ENCODE results near the gene CNTN4.
A peak's percentile ranks its signal among the peaks of the same experiment; 100 is the strongest.

The CNTN4 gene

GRCh38 chr3:2713923-2714322 lies 615.3 kb downstream of the CNTN4 start:
- in situ Hi-C loops (cut with MboI; ENCODE audit: low pct_unique_long_range_greater_than_20kb, low sequenced_read_pairs) = no loop called here
- DNase-seq = no peak

- in situ Hi-C loops (cut with MboI; ENCODE audit: low pct_unique_long_range_greater_than_20kb, low sequenced_read_pairs) = no loop called here
- DNase-seq = peak; percentile 8
These were observed 616.2 kb downstream of the CNTN4 start for GRCh38 chr3:2714834-2715233.

- in situ Hi-C loops (cut with MboI; ENCODE audit: low pct_unique_long_range_greater_than_20kb, low sequenced_read_pairs) = no loop called here
- no peak for DNase-seq
These were observed 628.4 kb downstream of the CNTN4 start for GRCh38 chr3:2727101-2727500.

- no peak for DNase-seq
- in situ Hi-C loops (cut with MboI; ENCODE audit: low pct_unique_long_range_greater_than_20kb, low sequenced_read_pairs) = no loop called here
These were observed 629.1 kb downstream of the CNTN4 start for GRCh38 chr3:2727610-2728318.

GRCh38 chr3:2731843-2732242 lies 633.2 kb downstream of the CNTN4 start:
- in situ Hi-C loops (cut with MboI; ENCODE audit: low pct_unique_long_range_greater_than_20kb, low sequenced_read_pairs) = no loop called here

GRCh38 chr3:2735392-2735894 lies 636.8 kb downstream of the CNTN4 start:
- in situ Hi-C loops (cut with MboI; ENCODE audit: low pct_unique_long_range_greater_than_20kb, low sequenced_read_pairs) = no loop called here

More at GRCh38 chr3:2731843-2732242, 633.2 kb downstream of the CNTN4 start:
- DNase-seq = no peak

GRCh38 chr3:2741516-2741915 lies 642.9 kb downstream of the CNTN4 start:
- in situ Hi-C loops (cut with MboI; ENCODE audit: low pct_unique_long_range_greater_than_20kb, low sequenced_read_pairs) = no loop called here
- DNase-seq = no peak

More at GRCh38 chr3:2735392-2735894, 636.8 kb downstream of the CNTN4 start:
- no peak for DNase-seq

GRCh38 chr3:2765002-2765579 lies 666.4 kb downstream of the CNTN4 start:
- DNase-seq = peak; percentile 7
- in situ Hi-C loops (cut with MboI; ENCODE audit: low pct_unique_long_range_greater_than_20kb, low sequenced_read_pairs) = no loop called here

- in situ Hi-C loops (cut with MboI; ENCODE audit: low pct_unique_long_range_greater_than_20kb, low sequenced_read_pairs) = no loop called here
- DNase-seq = no peak
These were observed 671.8 kb downstream of the CNTN4 start for GRCh38 chr3:2770451-2770850.

GRCh38 chr3:2771193-2771592 lies 672.5 kb downstream of the CNTN4 start:
- in situ Hi-C loops (cut with MboI; ENCODE audit: low pct_unique_long_range_greater_than_20kb, low sequenced_read_pairs) = no loop called here
- no peak for DNase-seq

GRCh38 chr3:2771741-2772140 lies 673.1 kb downstream of the CNTN4 start:
- no peak for DNase-seq
- in situ Hi-C loops (cut with MboI; ENCODE audit: low pct_unique_long_range_greater_than_20kb, low sequenced_read_pairs) = no loop called here

- no peak for DNase-seq
- in situ Hi-C loops (cut with MboI; ENCODE audit: low pct_unique_long_range_greater_than_20kb, low sequenced_read_pairs) = no loop called here
These were observed 674.1 kb downstream of the CNTN4 start for GRCh38 chr3:2772803-2773202.

- DNase-seq = no peak
- in situ Hi-C loops (cut with MboI; ENCODE audit: low pct_unique_long_range_greater_than_20kb, low sequenced_read_pairs) = no loop called here
These were observed 676.0 kb downstream of the CNTN4 start for GRCh38 chr3:2774481-2775249.

GRCh38 chr3:2783261-2783660 lies 684.6 kb downstream of the CNTN4 start:
- in situ Hi-C loops (cut with MboI; ENCODE audit: low pct_unique_long_range_greater_than_20kb, low sequenced_read_pairs) = no loop called here
- no peak for DNase-seq

- no peak for DNase-seq
- in situ Hi-C loops (cut with MboI; ENCODE audit: low pct_unique_long_range_greater_than_20kb, low sequenced_read_pairs) = no loop called here
These were observed 686.0 kb downstream of the CNTN4 start for GRCh38 chr3:2784627-2785026.

GRCh38 chr3:2790266-2790815 lies 691.7 kb downstream of the CNTN4 start:
- no peak for DNase-seq
- in situ Hi-C loops (cut with MboI; ENCODE audit: low pct_unique_long_range_greater_than_20kb, low sequenced_read_pairs) = no loop called here

GRCh38 chr3:2792432-2792831 lies 693.8 kb downstream of the CNTN4 start:
- in situ Hi-C loops (cut with MboI; ENCODE audit: low pct_unique_long_range_greater_than_20kb, low sequenced_read_pairs) = no loop called here
- no peak for DNase-seq

GRCh38 chr3:2793987-2794386 lies 695.3 kb downstream of the CNTN4 start:
- in situ Hi-C loops (cut with MboI; ENCODE audit: low pct_unique_long_range_greater_than_20kb, low sequenced_read_pairs) = no loop called here

GRCh38 chr3:2802429-2802828 lies 703.8 kb downstream of the CNTN4 start:
- in situ Hi-C loops (cut with MboI; ENCODE audit: low pct_unique_long_range_greater_than_20kb, low sequenced_read_pairs) = no loop called here
- DNase-seq = no peak

More at GRCh38 chr3:2793987-2794386, 695.3 kb downstream of the CNTN4 start:
- no peak for DNase-seq

- DNase-seq = no peak
- in situ Hi-C loops (cut with MboI; ENCODE audit: low pct_unique_long_range_greater_than_20kb, low sequenced_read_pairs) = no loop called here
These were observed 708.8 kb downstream of the CNTN4 start for GRCh38 chr3:2807514-2807913.
